ENCODE results near the gene AJAP1.

DNA sequence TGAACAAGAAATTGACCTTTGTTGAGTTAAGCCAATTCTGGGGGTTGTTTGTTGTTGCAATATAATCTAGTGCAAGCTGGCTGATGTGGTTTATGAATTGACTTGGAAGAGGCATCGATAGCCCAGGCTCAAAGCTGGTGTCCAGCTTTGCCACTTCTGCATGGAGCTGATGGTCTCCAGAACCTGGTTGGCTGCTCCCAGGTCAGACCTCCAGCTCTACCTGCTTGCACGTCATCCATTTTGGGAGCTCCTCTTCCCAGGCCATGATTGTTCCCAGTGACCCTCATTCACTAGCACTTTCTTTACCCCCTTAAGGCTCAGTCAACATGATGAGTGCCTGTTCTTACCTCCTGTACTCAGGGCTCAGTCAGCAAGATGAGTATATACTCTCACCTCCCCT lies 5.8 kb upstream of the AJAP1 start:
- TF ChIP-seq, protein P1, sequence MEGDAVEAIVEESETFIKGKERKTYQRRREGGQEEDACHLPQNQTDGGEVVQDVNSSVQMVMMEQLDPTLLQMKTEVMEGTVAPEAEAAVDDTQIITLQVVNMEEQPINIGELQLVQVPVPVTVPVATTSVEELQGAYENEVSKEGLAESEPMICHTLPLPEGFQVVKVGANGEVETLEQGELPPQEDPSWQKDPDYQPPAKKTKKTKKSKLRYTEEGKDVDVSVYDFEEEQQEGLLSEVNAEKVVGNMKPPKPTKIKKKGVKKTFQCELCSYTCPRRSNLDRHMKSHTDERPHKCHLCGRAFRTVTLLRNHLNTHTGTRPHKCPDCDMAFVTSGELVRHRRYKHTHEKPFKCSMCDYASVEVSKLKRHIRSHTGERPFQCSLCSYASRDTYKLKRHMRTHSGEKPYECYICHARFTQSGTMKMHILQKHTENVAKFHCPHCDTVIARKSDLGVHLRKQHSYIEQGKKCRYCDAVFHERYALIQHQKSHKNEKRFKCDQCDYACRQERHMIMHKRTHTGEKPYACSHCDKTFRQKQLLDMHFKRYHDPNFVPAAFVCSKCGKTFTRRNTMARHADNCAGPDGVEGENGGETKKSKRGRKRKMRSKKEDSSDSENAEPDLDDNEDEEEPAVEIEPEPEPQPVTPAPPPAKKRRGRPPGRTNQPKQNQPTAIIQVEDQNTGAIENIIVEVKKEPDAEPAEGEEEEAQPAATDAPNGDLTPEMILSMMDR (IDR thresholded peaks at IDR 0.05) = no peak
- no peak for TF ChIP-seq POLR2A (IDR thresholded peaks at IDR 0.05)

Data from esophagus squamous epithelium (tissue), 4 donors.